HG03342 (cell line): Measurements from ENCODE around the gene SMIM27.

Experiments used
- ATAC-seq: cut with Tn5 transposase; IDR thresholded peaks from one replicate; pipeline ENCODE4 v1.9.1; 2021; ENCODE audit warnings: mild to moderate bottlenecking, moderate library complexity; ENCODE audit not compliant: unreplicated experiment

Gene SMIM27

GRCh38 chr9:32554107-32554506, 2.0 kb downstream of the SMIM27 start:
- ATAC-seq, result no peak

GRCh38 chr9:32554591-32554990, 2.5 kb downstream of the SMIM27 start:
- ATAC-seq, result no peak

GRCh38 chr9:32558408-32558934, 6.3 kb downstream of the SMIM27 start:
- no peak for ATAC-seq

- no peak for ATAC-seq
Measured at GRCh38 chr9:32565967-32566366, 13.8 kb downstream of the SMIM27 start.

GRCh38 chr9:32566770-32567169, 14.6 kb downstream of the SMIM27 start:
- no peak for ATAC-seq

- no peak for ATAC-seq
Measured at GRCh38 chr9:32570262-32570661, 18.1 kb downstream of the SMIM27 start.

GRCh38 chr9:32571969-32572899, 20.1 kb downstream of the SMIM27 start:
- peak; percentile 94 for ATAC-seq

- peak; percentile 88 for ATAC-seq
Measured at GRCh38 chr9:32572900-32573523, 20.9 kb downstream of the SMIM27 start, which contains the start of gene NDUFB6. NDUFB6 (minus strand) TSS chr9:32573159; CDS start chr9:32573060, 99 bp downstream.

GRCh38 chr9:32573821-32574220, 21.7 kb downstream of the SMIM27 start:
- no peak for ATAC-seq

- ATAC-seq, result no peak
Measured at GRCh38 chr9:32574858-32575257, 22.7 kb downstream of the SMIM27 start.

GRCh38 chr9:32577316-32577715, 25.2 kb downstream of the SMIM27 start:
- no peak for ATAC-seq

- no peak for ATAC-seq
Measured at GRCh38 chr9:32578976-32579375, 26.8 kb downstream of the SMIM27 start.

GRCh38 chr9:32579706-32580331, 27.7 kb downstream of the SMIM27 start:
- ATAC-seq, result peak; percentile 53

- ATAC-seq, result no peak
Measured at GRCh38 chr9:32580631-32581300, 28.6 kb downstream of the SMIM27 start.

- ATAC-seq, result no peak
Measured at GRCh38 chr9:32581512-32582143, 29.5 kb downstream of the SMIM27 start.

GRCh38 chr9:32584784-32585183, 32.7 kb downstream of the SMIM27 start:
- ATAC-seq, result no peak

GRCh38 chr9:32587901-32588300, 35.8 kb downstream of the SMIM27 start:
- ATAC-seq, result peak; percentile 72

GRCh38 chr9:32589083-32589723, 37.1 kb downstream of the SMIM27 start:
- peak; percentile 72 for ATAC-seq

- ATAC-seq, result no peak
Measured at GRCh38 chr9:32590476-32590875, 38.3 kb downstream of the SMIM27 start.

GRCh38 chr9:32590898-32591297, 38.8 kb downstream of the SMIM27 start:
- ATAC-seq, result no peak
